Heart right ventricle (tissue), 16 donors: ENCODE measurements around the gene UROS. TPM values are rescaled to one million over a fixed set of nuclear protein-coding genes. Genes with fewer than 3 reads are reported as not detected.
A peak's percentile ranks its signal among the peaks of the same experiment; 100 is the strongest.

Experiments
- ATAC-seq, 8 donors: fragments of 200-7000 bp; cut with Tn5 transposase; one replicate each; pipeline ENCODE4 v1.9.1; 2020; ENCODE audit warnings: mild to moderate bottlenecking in 8 of 8, moderate library complexity in 8 of 8, moderate number of reproducible peaks in 1 of 8
- DNase-seq, 2 donors: peaks; one replicate each; pipeline ENCODE4 v3.0.0-alpha.2; 2020
- H3K27ac ChIP-seq, 10 donors: fragments of 200-600 bp; sonication (generic) in 2 of 10; one replicate each; pipeline versions ENCODE4 v1.5.0 to v1.8.0; 2020 to 2022; ENCODE audit warnings: mild to moderate bottlenecking in 3 of 10
- H3K27me3 ChIP-seq, 7 donors: fragments of 200-600 bp; one replicate each; pipeline ENCODE4 v1.8.0; 2021 to 2022; ENCODE audit warnings: mild to moderate bottlenecking in 2 of 7
- H3K36me3 ChIP-seq, 9 donors: fragments of 200-600 bp; sonication (generic) in 1 of 9; one replicate each; pipeline versions ENCODE4 v1.5.0 to v1.8.0; 2020 to 2022; ENCODE audit warnings: mild to moderate bottlenecking in 2 of 9
- H3K4me1 ChIP-seq, 9 donors: fragments of 200-600 bp; sonication (generic) in 1 of 9; one replicate each; pipeline versions ENCODE4 v1.5.0 to v1.8.0; 2020 to 2022; ENCODE audit warnings: mild to moderate bottlenecking in 4 of 9
- H3K4me3 ChIP-seq, 10 donors: fragments of 200-600 bp; sonication (generic) in 2 of 10; one replicate each; pipeline versions ENCODE4 v1.5.0 to v1.8.0; 2020 to 2022; ENCODE audit warnings: mild to moderate bottlenecking in 7 of 10, moderate library complexity in 2 of 10
- H3K9me3 ChIP-seq, 11 donors: fragments of 200-600 bp in 10 of 11; sonication (generic) in 2 of 11; one replicate each; pipeline versions ENCODE4 v1.5.0 to v1.8.0; 2013 to 2022; ENCODE audit warnings: mild to moderate bottlenecking in 2 of 11, control low read depth in 1 of 11, moderate library complexity in 1 of 11
- WGBS, 2 donors: extraction: QIAGEN DNeasy Blood & Tissue Kit; methylation state at CpG; one replicate each; pipeline ENCODE4 v1.1.7; 2013; ENCODE audit warnings: inconsistent platforms in 1 of 2; 5-methylcytosine and 5-hydroxymethylcytosine counted together
- intact Hi-C, 10 donors: fragments of 100-400 bp; cut with DNase I; formaldehyde crosslinking; loops; one replicate each; pipeline versions ENCODE4 v1.11.1 to v1.14.2; 2022
- polyA plus RNA-seq, 2 donors: library from polyadenylated mRNA; stranded (reverse); fragments of 200-250 nt; gene quantifications; one replicate each; pipeline ENCODE4 v1.2.3, GENCODE V29; 2013
- total RNA-seq, 10 donors: library from RNA; stranded (reverse); fragmentation: NEBNext Ultra II Directional in 3 of 10; extraction: Animal tissue kit (Norgen Biotek cat#: 25700) in 3 of 10; gene quantifications; one replicate each; pipeline versions ENCODE4 v1.2.1 to v1.2.4, GENCODE V29; 2021 to 2023
- TF ChIP-seq, protein P1 (sequence below), 9 donors: fragments of 200-600 bp; sonication (generic) in 2 of 9; IDR thresholded peaks; one replicate each; pipeline versions ENCODE4 v1.5.0 to v1.8.0; 2021 to 2022; ENCODE audit warnings: antibody characterized with exemption in 9 of 9, mild to moderate bottlenecking in 5 of 9, moderate library complexity in 1 of 9
- donor health status: Arrhythmogenic right ventricular cardiomyopathy.
- donor health status: ischemic (EF 13 %, LVEDD 7.1; RV severe dilation, severe dysfunction).
- donor health status: healthy with polysubstance abuse.
- donor health status: DM: no; HTN: yes; CAD: no.
- donor health status: DM: no; HTN: no; CAD: no.
- donor health status: ischemic (EF 25% LVEDD 6.9; RV normal size, moderate dysfunction).
- donor health status: ischemic (EF 25% LVEDD 5.7; RV mildly dilated, moderate dysfunction).
- donor health status: healthy.
- donor health status: DM: yes; HTN: yes; CAD: no.
- donor health status: Ischemic cardiomyopathy.
- donor health status: ischemic (EF 35%, LVEDD 5.7; RV mildly dilated, moderate dysfunction).
- donor health status: nonischemic (EF 11% LVEDD 7.7; RV severe dilation, severe dysfunction).
- donor health status: DM: yes; HTN: yes; CAD: no.
- donor health status: PGD.
- donor health status: ischemic (EF 29% LVEDD 5.4; RV normal size, mild dysfunction).
- donor health status: nonischemic (EF 23%, LVEDD 6.1; RV moderate dilation, normal function).

Gene UROS
- total and polyA plus RNA-seq, 12 donors = 42.5 to 84.3 (median 70.8) TPM

- peaks cover 0 to 94% (median 30%) of the 10 kb centered on the region in 9 donors for H3K36me3 ChIP-seq
- ATAC-seq (no peak), DNase-seq (no peak)
- H3K27me3 ChIP-seq = no peaks in the 10 kb centered on the region
- H3K27ac ChIP-seq = peak overlapping the region in 1 of 10 donors; percentile 56
- 89 to 95% methylated on average over 2 of the region's 2 CpGs for whole genome bisulfite sequencing, 2 donors
- no peaks in the 10 kb centered on the region for H3K9me3 ChIP-seq
- peaks cover 0 to 51% (median 19%) of the 10 kb centered on the region in 9 donors for H3K4me1 ChIP-seq
- intact Hi-C loops = loop anchor here in 1 of 10 donors (10.0 kb wide), 1 partner anchor 104 kb away; no protein-coding TSS in a partner anchor
- TF ChIP-seq, protein P1, sequence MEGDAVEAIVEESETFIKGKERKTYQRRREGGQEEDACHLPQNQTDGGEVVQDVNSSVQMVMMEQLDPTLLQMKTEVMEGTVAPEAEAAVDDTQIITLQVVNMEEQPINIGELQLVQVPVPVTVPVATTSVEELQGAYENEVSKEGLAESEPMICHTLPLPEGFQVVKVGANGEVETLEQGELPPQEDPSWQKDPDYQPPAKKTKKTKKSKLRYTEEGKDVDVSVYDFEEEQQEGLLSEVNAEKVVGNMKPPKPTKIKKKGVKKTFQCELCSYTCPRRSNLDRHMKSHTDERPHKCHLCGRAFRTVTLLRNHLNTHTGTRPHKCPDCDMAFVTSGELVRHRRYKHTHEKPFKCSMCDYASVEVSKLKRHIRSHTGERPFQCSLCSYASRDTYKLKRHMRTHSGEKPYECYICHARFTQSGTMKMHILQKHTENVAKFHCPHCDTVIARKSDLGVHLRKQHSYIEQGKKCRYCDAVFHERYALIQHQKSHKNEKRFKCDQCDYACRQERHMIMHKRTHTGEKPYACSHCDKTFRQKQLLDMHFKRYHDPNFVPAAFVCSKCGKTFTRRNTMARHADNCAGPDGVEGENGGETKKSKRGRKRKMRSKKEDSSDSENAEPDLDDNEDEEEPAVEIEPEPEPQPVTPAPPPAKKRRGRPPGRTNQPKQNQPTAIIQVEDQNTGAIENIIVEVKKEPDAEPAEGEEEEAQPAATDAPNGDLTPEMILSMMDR (IDR thresholded peaks at IDR 0.05) = no peak
- H3K4me3 ChIP-seq = no peak overlapping the region
Observed at GRCh38 chr10:125848371-125848770, 25.3 kb upstream of the UROS start.

DNA sequence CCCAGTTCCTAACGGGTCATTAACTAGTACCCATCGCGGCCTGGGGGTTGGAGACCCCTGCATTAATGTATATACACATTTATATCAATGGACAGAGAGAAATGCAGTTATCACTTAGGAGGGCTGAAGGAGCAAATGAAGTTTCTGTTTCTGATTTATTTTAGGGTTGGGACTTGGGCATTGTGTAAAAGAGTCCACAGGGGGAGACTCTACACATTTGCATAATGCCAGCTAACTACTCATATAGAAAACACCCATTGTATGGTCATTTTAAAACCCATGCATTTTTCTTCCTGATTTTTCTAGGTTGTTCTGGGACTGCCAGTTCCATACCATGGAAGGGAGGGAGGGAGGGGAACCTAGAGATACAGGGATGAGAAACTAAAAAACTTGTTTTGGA is 23.8 kb upstream of the UROS start:
- intact Hi-C loops = loop anchor here in 1 of 10 donors (10.0 kb wide), 1 partner anchor 102 kb away; no protein-coding TSS in a partner anchor
- peaks cover 0 to 45% (median 19%) of the 10 kb centered on the region in 9 donors for H3K4me1 ChIP-seq

GRCh38 chr10:125845617-125846016 is 22.6 kb upstream of the UROS start:
- no peaks in the 10 kb centered on the region for H3K27me3 ChIP-seq
- no peak overlapping the region for H3K27ac ChIP-seq
- peaks cover 0 to 40% (median 19%) of the 10 kb centered on the region in 9 donors for H3K4me1 ChIP-seq
- no peak overlapping the region for H3K4me3 ChIP-seq
- TF ChIP-seq, protein P1 (IDR thresholded peaks at IDR 0.05) = no peak
- ATAC-seq (peak in 2 of 8 donors; percentile 21 to 26), DNase-seq (no peak)
- H3K36me3 ChIP-seq = peaks cover 0 to 95% (median 20%) of the 10 kb centered on the region in 9 donors
- 92 to 95% methylated on average over 11 of the region's 11 CpGs for WGBS, 2 donors
- no peaks in the 10 kb centered on the region for H3K9me3 ChIP-seq
- intact Hi-C loops = loop anchor here in 1 of 10 donors (10.0 kb wide), 1 partner anchor 101 kb away; no protein-coding TSS in a partner anchor

More for the DNA sequence above, 23.8 kb upstream of the UROS start:
- DNase-seq (no peak), ATAC-seq (no peak)
- H3K36me3 ChIP-seq = peaks cover 0 to 94% (median 16%) of the 10 kb centered on the region in 9 donors
- H3K9me3 ChIP-seq = no peaks in the 10 kb centered on the region
- TF ChIP-seq, protein P1 (IDR thresholded peaks at IDR 0.05) = no peak
- no peaks in the 10 kb centered on the region for H3K27me3 ChIP-seq
- H3K27ac ChIP-seq = no peak overlapping the region
- no peak overlapping the region for H3K4me3 ChIP-seq
- WGBS, 2 donors = 97 to 99% methylated on average over 3 of the region's 3 CpGs

DNA sequence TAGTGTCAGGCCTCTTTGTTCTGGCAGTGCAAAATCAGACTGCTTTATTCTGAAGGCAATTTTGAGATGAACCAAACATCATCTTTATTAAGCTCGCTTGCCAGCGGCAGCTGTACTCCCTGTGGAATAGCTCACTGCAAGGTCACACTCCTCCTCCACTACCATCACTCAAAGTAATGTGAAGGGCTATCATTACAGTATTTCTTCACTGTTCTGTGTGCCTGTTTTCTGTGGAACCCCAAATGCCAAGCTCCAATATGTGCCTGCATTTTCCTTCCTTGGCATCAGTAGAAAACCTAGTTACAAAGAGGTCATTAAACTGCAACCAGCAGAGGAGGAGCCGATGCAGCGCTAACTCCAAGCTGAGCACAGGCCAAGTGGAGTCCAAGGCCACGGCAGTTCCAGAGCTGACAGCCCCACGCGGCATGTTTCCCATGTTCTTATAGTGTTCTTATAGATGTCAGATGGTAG is 21.7 kb upstream of the UROS start:
- DNase-seq = no peak
- intact Hi-C loops = loop anchor here in 1 of 10 donors (10.0 kb wide), 1 partner anchor 100 kb away; no protein-coding TSS in a partner anchor
- peak overlapping the region in 2 of 10 donors; percentile 13 to 20 for H3K27ac ChIP-seq
- peak in 7 of 8 donors; percentile 30 to 61 (median 45) for ATAC-seq
- H3K27me3 ChIP-seq = no peaks in the 10 kb centered on the region
- peaks cover 0 to 95% (median 28%) of the 10 kb centered on the region in 9 donors for H3K36me3 ChIP-seq
- H3K4me1 ChIP-seq = peaks cover 0 to 34% (median 19%) of the 10 kb centered on the region in 9 donors
- 65 to 71% methylated on average over 7 of the region's 7 CpGs for WGBS, 2 donors
- H3K4me3 ChIP-seq = no peak overlapping the region
- TF ChIP-seq, protein P1 (IDR thresholded peaks at IDR 0.05) = no peak
- H3K9me3 ChIP-seq = no peaks in the 10 kb centered on the region
